GM19324 (cell line): ENCODE measurements around the gene NEDD9.

Source experiments
- ATAC-seq: cut with Tn5 transposase; IDR thresholded peaks from one replicate; pipeline ENCODE4 v1.9.1; 2021; ENCODE audit warnings: mild to moderate bottlenecking, moderate library complexity; ENCODE audit not compliant: unreplicated experiment, low FRiP score

NEDD9 gene

GRCh38 chr6:11219400-11219834 is 13.1 kb downstream of the NEDD9 start:
- ATAC-seq: no peak

DNA sequence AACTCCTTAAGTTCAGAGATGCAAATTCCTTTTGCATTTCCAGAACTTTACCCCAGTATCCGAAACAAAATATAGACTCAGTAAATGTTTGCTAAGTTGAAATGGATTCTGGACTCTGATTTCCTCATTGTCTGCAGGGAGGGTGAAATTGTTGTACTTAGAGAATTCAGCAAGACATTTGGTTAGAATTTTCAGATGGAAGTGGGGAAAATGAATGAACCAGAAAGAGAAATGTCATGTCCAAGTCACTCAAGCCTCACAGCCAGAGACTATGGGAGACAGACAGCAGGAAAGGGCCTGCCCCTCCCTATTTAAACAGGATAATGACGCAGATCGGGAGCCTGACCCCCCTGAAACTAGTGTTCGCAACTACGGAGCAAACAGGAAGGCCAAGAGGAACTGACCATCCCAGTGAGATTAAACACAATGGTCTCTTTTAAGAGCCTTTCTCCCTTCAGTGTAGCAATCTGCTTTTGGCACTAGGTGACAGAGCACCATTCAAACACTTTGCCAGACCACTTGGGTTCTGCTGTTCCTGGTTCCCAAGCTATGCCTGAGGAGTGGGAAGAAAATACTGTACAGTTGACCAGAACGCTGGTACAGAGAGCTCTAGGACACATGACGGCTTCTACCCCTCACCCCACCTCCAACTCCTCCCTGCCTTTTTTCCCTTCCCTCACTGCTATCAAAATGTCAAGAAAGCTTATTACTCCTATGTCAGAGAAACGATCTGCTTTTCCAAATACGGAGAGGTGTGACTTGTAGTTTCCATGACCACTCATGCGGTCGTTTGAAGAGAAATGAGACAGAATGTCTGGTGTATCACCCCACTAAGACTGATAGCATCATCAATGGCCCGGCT is 13.7 kb downstream of the NEDD9 start:
- ATAC-seq: no peak

- no peak for ATAC-seq
These were observed 14.4 kb downstream of the NEDD9 start for GRCh38 chr6:11218102-11218442.

GRCh38 chr6:11217360-11218101 is 14.9 kb downstream of the NEDD9 start:
- peak; percentile 62 for ATAC-seq

DNA sequence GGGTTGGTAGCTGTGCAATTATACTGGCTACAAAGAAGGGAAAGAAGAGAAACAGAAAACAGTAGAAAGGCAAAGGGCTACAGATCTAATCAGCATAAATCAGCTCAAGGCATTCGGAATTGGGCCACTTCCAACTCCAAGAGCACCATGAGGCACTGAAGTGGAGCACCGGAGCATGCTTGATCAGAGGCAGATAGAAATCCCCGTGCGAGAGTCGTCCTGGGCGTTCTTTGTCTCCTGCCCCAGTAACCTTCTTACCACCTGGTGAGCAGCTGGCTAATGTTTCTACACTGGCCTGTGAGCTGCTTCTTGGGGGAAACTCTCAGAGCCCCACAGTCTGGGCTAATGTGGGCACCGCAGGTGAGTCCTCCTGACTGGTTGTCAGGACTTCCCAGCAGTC is 16.7 kb downstream of the NEDD9 start:
- ATAC-seq: no peak

DNA sequence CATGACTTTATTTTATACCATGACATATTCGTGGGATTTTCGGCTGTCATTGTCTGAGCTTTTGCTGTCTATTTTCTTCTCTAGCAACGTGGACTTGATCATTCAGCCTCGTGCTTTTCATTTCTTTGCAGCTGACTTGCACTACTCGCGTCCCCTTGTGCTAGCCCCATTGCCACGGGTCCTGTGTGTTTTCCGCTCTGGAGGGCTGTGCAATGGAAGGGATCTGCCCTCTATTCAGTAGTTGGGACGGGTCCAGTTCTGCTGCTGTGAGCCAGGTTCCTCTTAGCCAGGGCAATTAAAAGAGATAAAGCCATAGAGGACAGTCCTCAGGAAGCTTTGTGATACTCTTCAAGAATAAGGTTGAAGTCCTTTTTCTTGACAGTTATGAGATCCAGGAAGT is 17.6 kb downstream of the NEDD9 start:
- ATAC-seq: no peak

DNA sequence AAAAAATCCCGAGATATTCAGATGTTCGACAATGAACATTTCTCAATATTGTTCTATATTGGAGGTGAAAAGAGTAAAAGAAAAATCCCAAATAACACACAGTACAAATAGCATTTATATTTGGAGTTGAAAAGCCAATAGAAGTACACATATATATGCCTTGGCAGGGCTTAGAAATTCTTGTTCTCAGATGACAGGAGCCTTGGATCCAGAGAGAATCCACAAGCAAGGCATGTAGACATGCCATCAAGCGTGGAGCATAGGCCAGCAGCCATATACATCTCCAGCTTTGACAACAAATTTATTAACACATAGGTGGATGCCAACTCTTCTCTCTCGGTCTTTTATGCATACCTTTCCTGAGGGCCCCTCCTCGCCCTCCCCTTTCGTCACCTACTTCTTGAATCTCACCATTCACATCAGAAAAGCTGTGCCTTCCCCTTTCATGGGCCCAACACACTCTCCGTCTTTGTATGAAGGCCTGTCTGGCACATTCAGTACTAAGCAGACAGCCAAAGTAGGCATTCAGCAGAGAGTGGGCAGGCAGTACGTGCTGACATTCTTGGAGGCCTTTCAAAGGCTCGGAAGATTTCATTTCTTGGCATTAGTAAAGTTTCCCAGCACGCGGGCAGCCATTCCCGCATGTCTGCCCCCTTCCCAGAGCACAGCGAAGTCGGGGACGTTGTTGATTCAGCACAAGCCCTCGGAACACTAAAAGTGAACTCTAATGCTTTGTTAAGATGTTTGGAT is 18.2 kb downstream of the NEDD9 start:
- ATAC-seq: no peak

GRCh38 chr6:11213422-11214021 is 18.9 kb downstream of the NEDD9 start:
- ATAC-seq: no peak

GRCh38 chr6:11212664-11213063 is 19.8 kb downstream of the NEDD9 start:
- no peak for ATAC-seq

GRCh38 chr6:11211254-11211653 is 21.2 kb downstream of the NEDD9 start:
- ATAC-seq: no peak

GRCh38 chr6:11210386-11211138 is 21.9 kb downstream of the NEDD9 start:
- no peak for ATAC-seq

GRCh38 chr6:11209906-11210305 is 22.6 kb downstream of the NEDD9 start:
- no peak for ATAC-seq

GRCh38 chr6:11209369-11209768 is 23.1 kb downstream of the NEDD9 start:
- no peak for ATAC-seq

DNA sequence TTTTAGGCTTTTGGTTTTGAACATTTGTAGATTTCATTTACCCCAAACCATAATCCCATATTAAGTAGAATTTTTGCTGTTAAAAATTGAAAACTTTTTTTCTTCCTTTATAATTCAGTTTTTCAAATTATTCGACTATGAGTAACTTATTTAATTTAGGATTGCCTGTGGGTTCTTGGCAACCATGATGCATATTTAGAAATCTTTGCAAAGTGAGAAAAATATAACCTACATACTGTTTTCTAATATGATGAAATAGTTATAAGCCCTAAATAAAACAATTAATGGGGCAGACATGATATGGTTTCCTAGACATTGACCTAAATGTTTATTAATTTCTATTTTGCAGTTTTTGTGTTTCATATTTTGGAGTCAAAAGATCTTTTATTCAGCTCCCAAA is 23.6 kb downstream of the NEDD9 start:
- no peak for ATAC-seq

DNA sequence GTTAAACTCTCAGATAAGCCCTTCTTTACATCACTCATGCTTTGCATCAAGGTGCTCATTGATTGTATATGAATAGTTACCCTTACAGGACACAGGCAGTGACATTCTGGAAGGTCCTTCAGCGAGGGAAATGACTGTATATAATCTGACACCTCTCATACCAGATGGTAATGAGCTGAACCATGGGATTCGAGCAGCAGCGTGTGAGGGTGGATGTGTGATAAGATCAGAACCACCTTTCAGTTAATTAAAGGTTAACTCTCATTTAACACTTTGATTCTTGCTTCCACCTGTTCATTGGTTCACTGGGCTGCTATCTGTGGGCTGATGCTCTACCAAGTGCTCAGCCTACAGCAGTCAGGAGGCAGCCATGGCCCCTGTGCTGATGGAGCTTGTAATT is 24.2 kb downstream of the NEDD9 start:
- no peak for ATAC-seq

DNA sequence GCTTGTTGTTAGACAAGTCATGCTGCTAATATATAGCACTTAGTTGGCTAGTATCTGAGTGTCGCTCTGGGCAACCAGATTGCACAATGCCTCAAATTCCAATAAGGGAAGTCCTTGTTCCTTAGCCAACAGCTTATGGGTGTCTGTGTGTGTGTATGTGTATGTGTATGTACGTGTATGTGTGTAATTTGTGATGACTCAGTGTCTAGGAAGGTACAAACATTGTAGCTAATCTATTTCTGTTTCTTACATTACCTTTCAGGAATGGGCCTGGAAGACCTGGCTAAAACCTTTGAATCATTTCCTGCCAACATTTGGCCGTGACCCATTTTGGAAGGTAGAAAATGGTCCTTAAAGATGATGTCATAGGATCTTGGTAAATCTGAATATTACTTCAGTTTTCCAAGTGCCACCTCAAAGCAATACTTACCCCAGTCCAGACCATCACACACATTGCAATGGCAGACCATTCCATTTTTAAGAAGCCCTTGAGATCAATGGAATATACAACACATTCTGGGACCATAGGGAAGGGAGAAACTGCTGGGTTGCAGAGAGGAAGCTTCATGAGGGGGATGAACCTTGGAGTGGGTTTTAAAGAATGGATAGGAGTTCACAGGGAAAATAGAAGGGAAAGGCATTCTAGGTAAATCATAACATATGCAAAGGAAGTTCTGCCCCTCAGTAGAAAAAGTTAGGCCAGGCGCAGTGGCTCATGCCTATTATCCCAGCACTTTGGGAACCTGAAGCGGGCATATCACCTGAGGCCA is 25.1 kb downstream of the NEDD9 start:
- no peak for ATAC-seq

GRCh38 chr6:11206576-11206975 is 25.9 kb downstream of the NEDD9 start:
- ATAC-seq: no peak

GRCh38 chr6:11204794-11205366 is 27.6 kb downstream of the NEDD9 start:
- ATAC-seq: no peak

DNA sequence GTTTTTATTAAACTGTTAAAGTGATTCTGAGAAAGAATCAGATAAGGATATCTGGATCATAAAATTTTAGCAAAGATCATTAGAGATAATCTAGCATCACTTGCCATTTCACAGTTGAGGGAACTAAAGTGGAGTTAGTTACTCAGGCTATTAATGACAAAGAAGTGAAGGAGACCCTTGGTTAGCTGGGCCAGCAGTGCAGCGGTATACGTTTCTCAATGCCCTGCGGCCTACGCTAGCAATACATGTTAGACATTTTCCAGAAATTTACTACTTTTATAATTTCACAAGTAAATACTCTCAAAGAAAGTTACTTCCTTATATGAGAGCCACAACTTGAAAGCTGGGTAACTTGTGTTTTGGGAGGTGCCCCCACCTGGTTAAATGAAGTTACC is 28.5 kb downstream of the NEDD9 start:
- ATAC-seq: no peak
